Activated CD4-positive, alpha-beta memory T cell treated with anti-CD3 and anti-CD28 coated beads, Interleukin-2, amount 10 ng/mL, durations not matched to agents 7 days and 5 days (primary cell): ENCODE results near the gene TFAP2C. TPM values are rescaled to one million over a fixed set of nuclear protein-coding genes. Genes with fewer than 3 reads are reported as not detected.

Experiments
- CTCF ChIA-PET: fragments of 350-600 bp; sonication (Branson Sonifier 250); formaldehyde crosslinking; loops from one replicate; lab custom pipeline; 2021; ENCODE audit warnings: antibody characterized with exemption, inconsistent platforms; lab: Charles Lee
- POLR2A ChIA-PET: fragments of 350-600 bp; sonication (Branson Sonifier 250); formaldehyde crosslinking; loops from one replicate; lab custom pipeline; 2021; ENCODE audit warnings: antibody characterized with exemption; lab: Charles Lee
- DNase-seq: peaks from one replicate; pipeline ENCODE4 v3.0.0-alpha.2; 2020
- H3K27ac Mint-ChIP-seq: one replicate; pipeline ENCODE4 v1.8.0; 2021; ENCODE audit warnings: mild to moderate bottlenecking, mixed read lengths
- H3K27me3 Mint-ChIP-seq: one replicate; pipeline ENCODE4 v1.8.0; 2021; ENCODE audit warnings: mixed read lengths
- H3K36me3 Mint-ChIP-seq: one replicate; pipeline ENCODE4 v1.8.0; 2021; ENCODE audit warnings: low read depth, mixed read lengths
- H3K4me1 Mint-ChIP-seq: one replicate; pipeline ENCODE4 v1.8.0; 2021; ENCODE audit warnings: mixed read lengths
- H3K4me3 Mint-ChIP-seq: one replicate; pipeline ENCODE4 v1.8.0; 2021; ENCODE audit warnings: mild to moderate bottlenecking, mixed read lengths
- H3K9me3 Mint-ChIP-seq: one replicate; pipeline ENCODE4 v1.8.0; 2021; ENCODE audit warnings: mixed read lengths
- total RNA-seq, 2 experiments: library from RNA; stranded (reverse); gene quantifications; one replicate each; pipeline ENCODE4 v1.2.3, GENCODE V29; 2021

The TFAP2C gene
- total RNA-seq, 2 experiments from 2014 or later, result not detected

- no peak overlapping the region for H3K4me3 Mint-ChIP-seq
- ChIA-PET POLR2A (no interaction called here), CTCF (no interaction called here)
- H3K27me3 Mint-ChIP-seq, result no peaks in the 10 kb centered on the region
- no peak overlapping the region for H3K27ac Mint-ChIP-seq
- H3K4me1 Mint-ChIP-seq, result no peaks in the 10 kb centered on the region
- H3K36me3 Mint-ChIP-seq, result no peaks in the 10 kb centered on the region
- H3K9me3 Mint-ChIP-seq, result no peaks in the 10 kb centered on the region
- DNase-seq, result no peak
Measured at GRCh38 chr20:56685879-56686278, 56.8 kb downstream of the TFAP2C start.

GRCh38 chr20:56687061-56687460, 58.0 kb downstream of the TFAP2C start:
- no peaks in the 10 kb centered on the region for H3K36me3 Mint-ChIP-seq
- no peaks in the 10 kb centered on the region for H3K4me1 Mint-ChIP-seq
- no peaks in the 10 kb centered on the region for H3K27me3 Mint-ChIP-seq
- H3K27ac Mint-ChIP-seq, result no peak overlapping the region
- CTCF ChIA-PET, result no interaction called here
- no peak overlapping the region for H3K4me3 Mint-ChIP-seq
- no peak for DNase-seq
- H3K9me3 Mint-ChIP-seq, result no peaks in the 10 kb centered on the region
- POLR2A ChIA-PET, result no interaction called here

GRCh38 chr20:56688106-56688505, 59.0 kb downstream of the TFAP2C start:
- H3K27ac Mint-ChIP-seq, result no peak overlapping the region
- no peak overlapping the region for H3K4me3 Mint-ChIP-seq
- H3K4me1 Mint-ChIP-seq, result no peaks in the 10 kb centered on the region
- CTCF ChIA-PET, result no interaction called here
- no peaks in the 10 kb centered on the region for H3K36me3 Mint-ChIP-seq
- DNase-seq, result no peak
- H3K9me3 Mint-ChIP-seq, result no peaks in the 10 kb centered on the region
- POLR2A ChIA-PET, result no interaction called here
- no peaks in the 10 kb centered on the region for H3K27me3 Mint-ChIP-seq

Other genes with a start within 250 kb of the TFAP2C start
- gene AURKA, start 237.1 kb upstream of the TFAP2C start, total RNA-seq, result 10 to 100 TPM; 91.9 to 95.4 TPM
- 10 to 100 TPM; 61.5 to 64.9 TPM for gene CSTF1, start 236.7 kb upstream of the TFAP2C start, total RNA-seq
- 10 to 100 TPM; 13.2 TPM for gene CASS4, start 217.0 kb upstream of the TFAP2C start, total RNA-seq
- 100 to 1,000 TPM; 121 TPM for gene RTF2, start 160.7 kb upstream of the TFAP2C start, total RNA-seq
- gene FAM209A, start 104.6 kb upstream of the TFAP2C start, total RNA-seq, result 1 to 10 TPM; 1.4 to 3.0 TPM
- gene FAM209B, start 96.1 kb upstream of the TFAP2C start, total RNA-seq, result under 1 TPM; 0.80 to 0.91 TPM